ENCODE results near the gene ZNF407. TPM values are rescaled to one million over a fixed set of nuclear protein-coding genes. Genes with fewer than 3 reads are reported as not detected.

ZNF407 gene
- total RNA-seq, 4 donors from 2014 or later: 18.1 to 29.1 (median 19.7) TPM

DNA sequence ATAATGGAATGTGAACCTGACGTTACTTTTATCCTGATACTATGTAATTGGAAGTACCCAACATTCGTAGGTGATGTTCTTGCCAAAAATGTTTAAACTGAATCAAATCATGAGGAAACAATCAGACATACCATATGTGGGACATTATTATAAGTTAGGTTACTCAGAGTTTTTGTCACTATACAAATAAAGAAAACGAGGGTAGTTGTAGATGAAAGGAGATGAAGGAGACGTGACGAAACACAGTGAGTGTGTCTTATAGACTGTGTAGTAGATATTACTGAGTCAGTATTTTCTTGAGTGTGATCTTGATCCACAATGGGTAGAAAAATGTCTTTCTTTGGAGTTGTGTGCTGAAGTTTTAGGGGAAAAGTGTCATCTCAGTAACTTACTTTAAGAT is 176.8 kb downstream of the ZNF407 start:
- Histone ChIP-seq H3K4me1 (no peaks in the 10 kb centered on the region), H3K9me3 (no peaks in the 10 kb centered on the region), H3K36me3 (peaks cover 0 to 6% of the 10 kb centered on the region in 2 donors), H3K4me3 (no peak overlapping the region), H3K27me3 (no peaks in the 10 kb centered on the region), H3K27ac (no peak overlapping the region)
- TF ChIP-seq POLR2A (IDR thresholded peaks at IDR 0.05) (no peak), EP300 (IDR thresholded peaks at IDR 0.05) (no peak), POLR2AphosphoS5 (IDR thresholded peaks at IDR 0.05) (no peak)
- TF ChIP-seq, protein P1, sequence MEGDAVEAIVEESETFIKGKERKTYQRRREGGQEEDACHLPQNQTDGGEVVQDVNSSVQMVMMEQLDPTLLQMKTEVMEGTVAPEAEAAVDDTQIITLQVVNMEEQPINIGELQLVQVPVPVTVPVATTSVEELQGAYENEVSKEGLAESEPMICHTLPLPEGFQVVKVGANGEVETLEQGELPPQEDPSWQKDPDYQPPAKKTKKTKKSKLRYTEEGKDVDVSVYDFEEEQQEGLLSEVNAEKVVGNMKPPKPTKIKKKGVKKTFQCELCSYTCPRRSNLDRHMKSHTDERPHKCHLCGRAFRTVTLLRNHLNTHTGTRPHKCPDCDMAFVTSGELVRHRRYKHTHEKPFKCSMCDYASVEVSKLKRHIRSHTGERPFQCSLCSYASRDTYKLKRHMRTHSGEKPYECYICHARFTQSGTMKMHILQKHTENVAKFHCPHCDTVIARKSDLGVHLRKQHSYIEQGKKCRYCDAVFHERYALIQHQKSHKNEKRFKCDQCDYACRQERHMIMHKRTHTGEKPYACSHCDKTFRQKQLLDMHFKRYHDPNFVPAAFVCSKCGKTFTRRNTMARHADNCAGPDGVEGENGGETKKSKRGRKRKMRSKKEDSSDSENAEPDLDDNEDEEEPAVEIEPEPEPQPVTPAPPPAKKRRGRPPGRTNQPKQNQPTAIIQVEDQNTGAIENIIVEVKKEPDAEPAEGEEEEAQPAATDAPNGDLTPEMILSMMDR (IDR thresholded peaks at IDR 0.05): no peak
- ATAC-seq: no peak
- WGBS, 2 donors (ENCODE audit: low coverage in 1 of 2): 85 to 89% methylated on average over 5 of the region's 5 CpGs

- Histone ChIP-seq H3K4me1 (no peaks in the 10 kb centered on the region), H3K36me3 (peaks cover 0 to 6% of the 10 kb centered on the region in 2 donors), H3K27ac (no peak overlapping the region), H3K9me3 (no peaks in the 10 kb centered on the region), H3K27me3 (no peaks in the 10 kb centered on the region), H3K4me3 (no peak overlapping the region)
- 49 to 57% methylated on average over 3 of the region's 3 CpGs for WGBS, 2 donors (ENCODE audit: low coverage in 1 of 2)
- no peak for ATAC-seq
- no peak for TF ChIP-seq POLR2A (IDR thresholded peaks at IDR 0.05)
These were observed 177.6 kb downstream of the ZNF407 start for GRCh38 chr18:74775239-74775638.

DNA sequence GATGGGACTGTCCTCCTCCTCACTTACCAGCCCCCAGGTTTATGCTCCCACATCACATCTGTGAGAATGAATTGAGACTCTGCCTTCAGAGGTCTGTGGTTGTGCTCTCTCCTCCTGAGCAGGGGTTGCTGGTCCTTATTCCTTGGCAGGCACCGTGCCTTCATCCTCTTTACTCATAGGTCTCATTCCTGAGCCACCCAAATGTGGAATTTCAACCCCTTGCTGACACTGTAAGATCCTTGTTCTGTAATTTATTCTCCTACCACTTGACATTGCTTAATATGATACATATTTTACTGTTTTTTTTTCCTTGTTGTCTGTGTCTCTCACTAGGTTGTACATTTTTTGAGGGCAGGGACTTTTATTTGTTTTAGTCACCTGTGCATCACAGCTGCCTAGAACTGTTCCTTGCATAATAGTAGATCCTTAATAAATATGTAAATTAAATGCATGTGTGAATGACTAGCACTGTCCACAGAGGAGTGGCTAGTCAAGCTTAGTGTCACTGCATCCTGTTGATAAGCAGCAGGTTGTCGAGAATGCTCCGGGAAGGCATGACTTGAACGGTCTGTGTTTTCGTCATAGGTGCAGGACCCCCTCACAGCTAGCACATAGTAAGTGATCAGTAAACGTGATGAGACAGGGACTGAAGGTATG is 180.6 kb downstream of the ZNF407 start:
- H3K4me1 ChIP-seq: no peaks in the 10 kb centered on the region
- H3K27ac ChIP-seq: no peak overlapping the region
- no peak overlapping the region for H3K4me3 ChIP-seq
- H3K36me3 ChIP-seq: peaks cover 0 to 6% of the 10 kb centered on the region in 2 donors
- ATAC-seq: no peak
- H3K9me3 ChIP-seq: no peaks in the 10 kb centered on the region
- H3K27me3 ChIP-seq: no peaks in the 10 kb centered on the region
- TF ChIP-seq POLR2AphosphoS5 (IDR thresholded peaks at IDR 0.05) (no peak), EP300 (IDR thresholded peaks at IDR 0.05) (no peak), POLR2A (IDR thresholded peaks at IDR 0.05) (no peak)
- TF ChIP-seq, protein P1 (IDR thresholded peaks at IDR 0.05): no peak
- 83 to 97% methylated on average over 5 to 6 of the region's 6 CpGs for WGBS, 2 donors (ENCODE audit: low coverage in 1 of 2)

DNA sequence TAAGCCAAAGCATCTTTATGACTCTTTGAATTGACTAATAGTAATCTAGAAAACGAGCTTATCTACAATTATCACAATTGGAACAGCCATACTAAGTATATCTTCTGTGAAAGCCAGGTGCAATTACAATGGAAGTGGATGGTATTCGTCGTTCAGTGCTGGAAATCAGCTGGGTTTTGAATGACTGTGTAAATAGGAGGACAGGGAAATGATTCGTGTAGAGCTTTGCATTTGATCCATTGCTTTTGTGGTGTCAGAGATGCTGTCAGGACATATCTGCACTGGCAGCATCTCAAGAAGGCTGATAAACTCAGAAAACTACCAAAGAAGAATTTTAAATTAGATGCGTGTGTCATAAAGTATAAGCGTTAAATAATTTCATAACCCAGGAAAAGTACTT is 187.1 kb downstream of the ZNF407 start:
- ATAC-seq: no peak
- H3K27ac ChIP-seq: no peak overlapping the region
- H3K27me3 ChIP-seq: no peaks in the 10 kb centered on the region
- peaks cover 0 to 11% of the 10 kb centered on the region in 2 donors for H3K36me3 ChIP-seq
- H3K4me1 ChIP-seq: no peaks in the 10 kb centered on the region
- no peak overlapping the region for H3K4me3 ChIP-seq
- TF ChIP-seq POLR2AphosphoS5 (IDR thresholded peaks at IDR 0.05) (no peak), EP300 (IDR thresholded peaks at IDR 0.05) (no peak), POLR2A (IDR thresholded peaks at IDR 0.05) (no peak)
- TF ChIP-seq, protein P1 (IDR thresholded peaks at IDR 0.05): no peak
- no peaks in the 10 kb centered on the region for H3K9me3 ChIP-seq
- WGBS, 2 donors (ENCODE audit: low coverage in 1 of 2): 81 to 83% methylated on average over 6 of the region's 6 CpGs

DNA sequence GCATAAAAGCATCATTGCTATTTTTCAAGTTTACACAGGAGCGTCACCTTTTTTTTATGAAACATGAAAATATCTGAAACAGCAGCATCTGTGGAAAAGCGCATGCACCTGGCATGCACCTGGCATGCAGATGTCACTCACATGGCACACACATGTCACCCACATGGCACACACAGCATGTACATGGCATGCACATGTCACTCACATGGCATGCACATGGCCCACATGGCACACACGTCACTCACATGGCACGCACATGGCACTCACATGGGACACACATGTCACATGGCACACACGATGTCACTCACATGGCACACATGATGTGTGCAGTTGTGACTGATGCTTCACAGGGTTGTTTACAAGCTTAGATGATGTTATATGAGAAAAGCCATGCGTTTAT is 188.0 kb downstream of the ZNF407 start:
- no peak overlapping the region for H3K27ac ChIP-seq
- no peak for ATAC-seq
- no peaks in the 10 kb centered on the region for H3K9me3 ChIP-seq
- no peak overlapping the region for H3K4me3 ChIP-seq
- 96 to 100% methylated on average over 3 to 6 of the region's 6 CpGs for WGBS, 2 donors (ENCODE audit: low coverage in 1 of 2)
- TF ChIP-seq, protein P1 (IDR thresholded peaks at IDR 0.05): no peak
- no peak for TF ChIP-seq POLR2AphosphoS5 (IDR thresholded peaks at IDR 0.05)
- no peak for TF ChIP-seq EP300 (IDR thresholded peaks at IDR 0.05)
- no peak for TF ChIP-seq POLR2A (IDR thresholded peaks at IDR 0.05)
- peaks cover 0 to 11% of the 10 kb centered on the region in 2 donors for H3K36me3 ChIP-seq
- H3K4me1 ChIP-seq: no peaks in the 10 kb centered on the region
- H3K27me3 ChIP-seq: no peaks in the 10 kb centered on the region

All from gastroesophageal sphincter (tissue), 4 donors.